Effector memory CD4-positive, alpha-beta T cell (primary cell): Measurements from ENCODE around the gene SFXN2.

Source experiments
- DNase-seq, 3 donors: peaks; one replicate each; pipeline ENCODE4 v3.0.0-alpha.2; 2020
- H3K27ac ChIP-seq: 2 replicates; pipeline ENCODE4 v1.7.0; 2013; ENCODE audit warnings: mild to moderate bottlenecking, low read length, moderate library complexity; ENCODE audit not compliant: insufficient read depth, poor library complexity, severe bottlenecking
- H3K27me3 ChIP-seq: replicated peaks from 2 replicates; pipeline ENCODE4 v1.7.0; 2013; ENCODE audit warnings: mild to moderate bottlenecking, low read length; ENCODE audit not compliant: insufficient read depth, control insufficient read depth, poor library complexity, severe bottlenecking
- H3K36me3 ChIP-seq: 2 replicates; pipeline ENCODE4 v1.7.0; 2013; ENCODE audit warnings: mild to moderate bottlenecking, low read length, moderate library complexity; ENCODE audit not compliant: control insufficient read depth, insufficient read depth
- H3K4me1 ChIP-seq: 2 replicates; pipeline ENCODE4 v1.7.0; 2013; ENCODE audit warnings: low read length, mild to moderate bottlenecking; ENCODE audit not compliant: control insufficient read depth, insufficient read depth, poor library complexity, severe bottlenecking
- H3K4me3 ChIP-seq: 2 replicates; pipeline ENCODE4 v1.7.0; 2013; ENCODE audit warnings: low read length, low read depth, mild to moderate bottlenecking; ENCODE audit not compliant: insufficient read depth, poor library complexity, severe bottlenecking
- H3K9me3 ChIP-seq: 2 replicates; pipeline ENCODE4 v1.7.0; 2013; ENCODE audit warnings: mild to moderate bottlenecking, low read length, moderate library complexity; ENCODE audit not compliant: control insufficient read depth

Gene SFXN2

DNA sequence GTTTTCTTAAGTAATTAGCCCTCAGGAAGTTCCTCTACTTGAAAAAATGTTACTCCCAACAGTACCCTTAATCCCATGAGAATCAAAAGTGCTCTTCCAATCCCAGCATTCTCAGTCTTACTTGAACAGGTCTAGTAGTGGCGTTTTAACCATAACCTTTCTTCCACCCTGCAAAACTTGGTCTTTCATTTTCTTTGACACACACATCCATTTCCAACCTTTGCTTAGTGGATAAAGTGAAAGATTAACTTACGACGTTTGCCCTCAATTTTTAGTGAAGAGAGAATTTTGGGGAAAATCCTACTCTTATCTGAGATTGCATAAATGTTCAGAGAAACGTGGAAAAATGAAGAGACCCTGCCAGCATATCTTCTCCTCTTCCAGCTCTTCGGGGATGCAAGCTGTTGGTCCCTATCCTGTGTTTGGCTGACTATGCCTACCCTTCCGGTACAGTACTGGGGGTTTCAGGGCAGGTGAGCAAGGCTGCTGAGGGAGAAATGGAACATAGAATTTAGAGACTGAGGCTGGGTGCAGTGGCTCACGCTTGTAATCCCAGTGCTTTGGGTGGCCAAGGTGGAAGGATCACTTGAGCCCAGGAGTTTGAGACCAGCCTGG is 48.1 kb downstream of the SFXN2 start:
- no peak overlapping the region for H3K27ac ChIP-seq
- no peaks in the 10 kb centered on the region for H3K9me3 ChIP-seq
- DNase-seq, result no peak
- peaks cover 5% of the 10 kb centered on the region for H3K4me1 ChIP-seq
- H3K27me3 ChIP-seq, result no peaks in the 10 kb centered on the region
- H3K36me3 ChIP-seq, result peaks cover 11% of the 10 kb centered on the region
- no peak overlapping the region for H3K4me3 ChIP-seq

DNA sequence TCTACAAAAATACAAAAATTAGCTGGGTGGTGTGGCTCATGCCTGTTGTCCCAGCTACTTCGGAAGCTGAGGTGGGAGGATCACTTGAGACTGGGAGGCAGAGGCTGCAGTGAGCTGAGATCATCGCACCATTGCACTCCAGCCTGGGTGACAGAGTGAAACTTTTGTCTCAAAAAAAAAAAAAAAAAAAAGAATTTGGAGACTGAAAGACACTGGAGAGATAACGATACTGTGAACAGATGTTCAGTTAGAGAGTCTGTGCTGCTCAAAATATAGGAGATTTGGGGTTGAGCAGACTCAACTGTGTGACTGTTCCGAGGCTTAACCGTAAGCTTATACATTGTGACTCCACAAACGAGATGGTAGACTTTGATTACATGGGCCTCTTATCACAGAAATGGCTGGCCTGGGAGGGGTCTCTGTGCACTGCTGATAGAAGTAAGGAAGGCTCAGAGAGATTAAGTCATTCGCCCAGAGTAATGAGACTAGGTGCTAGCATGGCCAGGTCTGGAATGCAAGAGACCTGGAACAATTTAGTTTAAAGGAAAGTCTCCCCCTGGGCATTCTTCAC is 48.7 kb downstream of the SFXN2 start:
- no peak for DNase-seq
- Histone ChIP-seq H3K4me3 (no peak overlapping the region), H3K4me1 (peaks cover 5% of the 10 kb centered on the region), H3K36me3 (peaks cover 11% of the 10 kb centered on the region), H3K9me3 (no peaks in the 10 kb centered on the region), H3K27ac (no peak overlapping the region), H3K27me3 (no peaks in the 10 kb centered on the region)

DNA sequence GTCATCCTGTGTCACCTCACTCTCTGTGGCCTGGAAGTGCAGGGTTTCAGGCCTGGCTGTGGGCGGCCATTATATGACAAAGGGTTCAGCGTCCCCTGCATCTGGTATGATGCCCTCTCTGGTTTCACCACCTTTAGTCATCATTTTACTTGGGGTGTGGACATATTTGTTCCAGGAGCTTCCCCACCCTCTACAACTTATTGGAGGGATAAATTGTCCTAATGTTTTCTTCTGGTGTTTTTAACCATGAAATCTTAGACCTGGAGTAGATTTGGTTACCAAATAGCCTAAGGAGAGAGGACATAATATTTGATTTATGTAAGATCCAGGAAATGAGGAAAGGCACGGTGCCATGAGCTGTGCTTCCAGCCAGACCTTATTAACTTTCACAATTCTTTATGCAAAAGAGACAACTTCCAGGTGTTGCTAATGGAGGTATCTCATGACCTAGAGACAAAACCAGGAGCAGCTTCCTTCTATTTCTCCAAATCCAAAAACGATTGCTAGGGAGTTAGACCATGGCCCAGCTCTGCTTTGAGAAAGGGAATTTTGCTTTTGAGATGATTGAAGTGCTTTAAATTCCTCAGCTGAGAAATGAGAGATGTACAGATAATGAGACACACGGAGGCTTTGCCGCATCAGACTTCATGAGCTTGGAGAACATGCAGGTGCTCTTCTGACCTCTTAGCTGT is 50.2 kb downstream of the SFXN2 start:
- peaks cover 5% of the 10 kb centered on the region for H3K4me1 ChIP-seq
- DNase-seq, result no peak
- H3K36me3 ChIP-seq, result peaks cover 11% of the 10 kb centered on the region
- H3K9me3 ChIP-seq, result no peaks in the 10 kb centered on the region
- no peak overlapping the region for H3K4me3 ChIP-seq
- no peaks in the 10 kb centered on the region for H3K27me3 ChIP-seq
- no peak overlapping the region for H3K27ac ChIP-seq

DNA sequence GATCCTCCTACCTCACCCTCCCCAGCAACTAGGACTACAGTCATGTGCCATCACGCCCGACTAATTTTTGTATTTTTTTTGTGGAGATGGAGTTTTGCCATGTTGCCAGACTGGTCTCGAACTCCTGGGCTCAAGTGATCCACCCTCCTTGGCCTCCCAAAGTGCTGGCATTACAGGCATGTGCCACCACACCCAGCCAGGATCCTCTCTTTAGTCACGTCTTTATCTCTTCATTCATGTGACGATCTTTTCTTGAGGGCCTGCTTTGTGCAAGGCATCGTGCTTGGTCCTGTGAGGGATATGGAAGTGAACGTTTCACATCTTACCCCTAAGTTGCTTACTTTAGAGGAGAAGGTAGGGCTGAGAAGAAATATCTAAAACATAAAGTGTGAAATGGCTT is 50.9 kb downstream of the SFXN2 start:
- peaks cover 5% of the 10 kb centered on the region for H3K4me1 ChIP-seq
- H3K27ac ChIP-seq, result no peak overlapping the region
- no peaks in the 10 kb centered on the region for H3K9me3 ChIP-seq
- DNase-seq, result no peak
- H3K36me3 ChIP-seq, result peaks cover 11% of the 10 kb centered on the region
- H3K27me3 ChIP-seq, result no peaks in the 10 kb centered on the region
- H3K4me3 ChIP-seq, result no peak overlapping the region

DNA sequence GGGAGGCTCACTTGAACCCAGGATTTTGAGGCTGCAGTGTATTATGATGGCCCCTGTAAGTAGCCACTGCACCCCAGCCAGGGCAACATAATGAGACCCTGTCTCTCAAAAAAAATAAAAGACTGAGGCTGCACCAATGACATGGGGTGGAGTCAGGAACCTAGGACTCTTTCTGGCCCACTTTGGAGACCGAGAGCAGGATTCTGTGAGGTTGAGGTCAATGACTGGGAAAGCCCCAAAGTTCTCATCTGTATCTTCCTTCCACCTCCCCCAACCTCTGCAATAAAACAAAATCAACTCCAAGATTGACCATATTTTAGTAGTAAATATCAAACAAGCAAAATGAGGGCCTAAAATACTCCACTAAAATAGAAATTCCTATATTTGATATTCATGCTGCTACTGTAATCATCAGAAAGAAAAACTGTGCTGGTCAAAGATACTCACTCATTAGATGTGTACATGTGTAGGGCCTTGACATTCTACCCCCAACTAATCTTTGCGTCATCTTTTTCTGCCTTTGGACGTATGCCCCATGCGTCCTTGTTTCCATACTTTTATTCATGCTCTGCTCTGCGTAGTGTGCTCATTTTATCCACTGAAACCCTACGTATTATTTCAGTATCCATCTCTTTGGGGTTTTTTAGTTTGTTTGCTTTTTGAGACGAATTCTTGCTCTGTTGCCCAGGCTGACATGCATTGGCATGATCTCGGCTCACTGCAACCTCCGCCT is 53.2 kb downstream of the SFXN2 start:
- no peak for DNase-seq
- H3K4me1 ChIP-seq, result peaks cover 5% of the 10 kb centered on the region
- H3K9me3 ChIP-seq, result no peaks in the 10 kb centered on the region
- no peak overlapping the region for H3K4me3 ChIP-seq
- H3K36me3 ChIP-seq, result peaks cover 8% of the 10 kb centered on the region
- H3K27ac ChIP-seq, result no peak overlapping the region
- no peaks in the 10 kb centered on the region for H3K27me3 ChIP-seq

DNA sequence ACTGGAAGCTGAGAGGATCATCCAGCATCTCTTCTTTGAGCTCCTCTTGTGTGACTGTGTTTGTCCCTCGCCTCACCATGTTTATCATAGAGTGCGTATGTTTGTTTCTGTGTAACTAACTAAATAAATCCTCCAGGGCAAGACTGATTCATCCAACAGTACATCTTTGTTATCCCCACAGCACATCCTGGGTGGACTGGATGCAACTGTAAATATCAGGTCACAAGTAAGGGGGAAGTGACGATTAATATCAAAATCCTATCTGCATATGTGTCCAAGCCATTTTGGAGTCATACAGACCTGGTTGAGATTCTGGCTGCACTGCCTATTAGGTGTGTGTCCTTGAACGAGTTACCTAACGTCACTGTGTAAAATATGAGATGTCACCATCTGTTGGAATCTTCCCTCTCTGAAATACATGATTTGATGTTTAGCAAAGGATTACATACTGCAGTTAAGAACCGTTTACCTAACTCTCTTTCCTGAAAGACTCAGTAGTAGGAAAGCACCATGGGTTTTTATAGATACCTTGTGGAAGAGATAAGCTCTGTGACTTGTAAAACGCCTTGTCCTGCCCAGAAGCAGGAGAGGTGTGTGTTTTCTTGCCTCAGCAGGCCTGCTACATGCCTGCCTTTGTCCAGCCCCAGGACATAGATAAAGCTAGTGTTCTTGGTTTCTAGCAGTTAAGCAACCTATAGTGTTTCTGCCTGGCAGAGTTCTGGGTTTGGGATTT is 55.1 kb downstream of the SFXN2 start:
- no peak overlapping the region for H3K27ac ChIP-seq
- peaks cover 5% of the 10 kb centered on the region for H3K4me1 ChIP-seq
- H3K27me3 ChIP-seq, result no peaks in the 10 kb centered on the region
- DNase-seq, result no peak
- no peaks in the 10 kb centered on the region for H3K36me3 ChIP-seq
- H3K9me3 ChIP-seq, result no peaks in the 10 kb centered on the region
- H3K4me3 ChIP-seq, result no peak overlapping the region

DNA sequence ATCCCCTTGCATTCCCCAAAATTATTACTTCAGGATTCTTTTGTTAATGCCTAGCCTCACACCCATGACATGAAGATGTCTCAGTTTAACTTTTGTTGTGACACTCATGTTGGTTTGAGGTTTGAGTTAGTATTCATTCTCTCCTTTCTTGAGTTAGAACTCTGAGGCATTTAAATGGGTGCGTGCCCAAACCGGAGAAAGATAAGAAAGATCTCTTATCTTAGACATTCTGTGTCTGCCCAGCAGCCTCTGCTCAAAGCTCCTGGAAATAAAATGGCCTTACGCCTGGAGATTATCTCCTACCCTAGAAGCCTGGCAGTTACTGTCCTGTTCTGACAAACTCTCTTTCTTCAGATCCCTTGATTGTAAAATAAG is 55.7 kb downstream of the SFXN2 start:
- H3K36me3 ChIP-seq, result no peaks in the 10 kb centered on the region
- no peak overlapping the region for H3K4me3 ChIP-seq
- H3K27ac ChIP-seq, result no peak overlapping the region
- no peaks in the 10 kb centered on the region for H3K9me3 ChIP-seq
- peaks cover 5% of the 10 kb centered on the region for H3K4me1 ChIP-seq
- H3K27me3 ChIP-seq, result no peaks in the 10 kb centered on the region
- DNase-seq, result no peak

DNA sequence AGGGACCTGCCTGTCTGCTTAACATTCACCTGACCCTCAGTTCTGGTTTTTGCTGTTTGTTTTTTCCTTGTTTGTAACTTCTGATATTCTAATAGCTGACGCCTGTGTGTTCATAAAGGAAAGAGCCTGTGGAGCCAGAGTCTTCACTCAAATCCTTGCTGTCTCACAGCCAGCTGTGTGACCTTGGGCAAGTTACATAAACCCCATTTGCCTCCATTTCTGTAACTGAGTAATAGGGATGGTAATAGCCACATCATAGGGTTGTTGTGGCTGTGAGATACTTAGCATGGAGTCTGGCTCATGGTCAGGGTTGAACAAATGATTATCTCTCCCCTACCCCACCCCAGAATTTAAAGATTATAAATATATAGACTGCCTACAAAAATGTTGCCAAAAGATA is 56.4 kb downstream of the SFXN2 start:
- no peak for DNase-seq
- H3K9me3 ChIP-seq, result no peaks in the 10 kb centered on the region
- H3K27me3 ChIP-seq, result no peaks in the 10 kb centered on the region
- H3K4me1 ChIP-seq, result peaks cover 12% of the 10 kb centered on the region
- H3K4me3 ChIP-seq, result no peak overlapping the region
- H3K27ac ChIP-seq, result no peak overlapping the region
- no peaks in the 10 kb centered on the region for H3K36me3 ChIP-seq

DNA sequence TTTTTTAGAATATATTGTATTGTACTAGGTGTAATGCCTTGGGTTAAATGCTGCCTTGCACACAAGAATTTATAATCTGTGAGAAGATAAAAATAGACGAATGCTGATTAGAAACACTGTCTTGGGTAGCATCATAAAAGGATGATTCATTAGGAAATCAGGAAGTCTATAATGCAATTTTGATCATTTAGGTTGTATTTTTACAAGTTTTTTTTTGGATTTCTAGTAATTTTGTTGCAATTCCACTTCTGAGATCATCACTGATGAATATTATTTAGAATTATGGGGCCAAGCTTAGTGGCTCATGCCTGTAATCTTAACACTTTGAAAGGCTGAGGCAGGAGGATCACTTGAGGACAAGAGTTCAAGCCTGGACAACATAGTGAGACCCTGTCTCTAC is 58.9 kb downstream of the SFXN2 start:
- Histone ChIP-seq H3K27me3 (no peaks in the 10 kb centered on the region), H3K9me3 (no peaks in the 10 kb centered on the region), H3K27ac (no peak overlapping the region), H3K4me3 (no peak overlapping the region), H3K36me3 (no peaks in the 10 kb centered on the region), H3K4me1 (peaks cover 11% of the 10 kb centered on the region)
- DNase-seq, result no peak
